Activated CD4-positive, alpha-beta T cell treated with anti-CD3 and anti-CD28 coated beads, Interleukin-2, amount 50 U/mL, for 1 hour (primary cell): Measurements from ENCODE around the gene GGA1.
A peak's percentile ranks its signal among the peaks of the same experiment; 100 is the strongest.
"Not testable (repeated sequence)": the region's sequence is repeated elsewhere in the genome, so short reads cannot be mapped to it uniquely, and the experiment has no call there.

Experiments used
- DNase-seq: peaks from one replicate; pipeline ENCODE4 v3.0.0-alpha.2; 2020

Gene GGA1

GRCh38 chr22:37610153-37610475, 1.5 kb downstream of the GGA1 start:
- DNase-seq = not testable (repeated sequence)

DNA sequence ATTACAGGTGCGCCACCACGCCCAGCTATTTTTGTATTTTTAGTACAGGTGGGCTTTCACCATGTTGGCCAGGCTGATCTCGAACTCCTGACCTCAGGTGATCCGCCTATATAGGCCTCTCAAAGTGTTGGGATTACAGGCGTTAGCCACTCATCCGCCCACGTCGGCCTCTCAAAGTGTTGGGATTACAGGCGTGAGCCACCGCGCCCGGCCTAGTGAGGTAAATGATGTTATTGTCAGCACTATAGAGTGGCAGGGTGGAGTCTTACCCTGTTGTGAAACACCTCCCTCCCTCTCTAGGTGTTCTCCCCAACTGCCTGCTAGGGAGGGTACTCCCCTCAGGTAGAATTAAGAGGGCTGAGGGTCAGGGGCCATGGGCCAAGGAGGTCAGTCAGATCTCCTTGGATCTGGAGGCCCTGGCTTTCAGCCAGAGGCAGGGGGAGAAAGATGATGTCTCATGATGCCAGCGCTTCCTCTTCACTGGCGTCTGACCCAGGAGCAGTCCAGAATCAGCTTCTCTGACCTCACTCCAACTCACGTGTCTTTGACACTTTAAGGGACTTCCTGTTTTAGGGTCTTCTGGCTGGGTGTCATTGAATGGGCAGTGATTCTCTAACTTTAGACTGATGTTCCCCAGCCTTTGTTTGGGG, 2.0 kb downstream of the GGA1 start:
- DNase-seq = no peak

GRCh38 chr22:37611207-37611606, 2.6 kb downstream of the GGA1 start:
- DNase-seq = no peak

DNA sequence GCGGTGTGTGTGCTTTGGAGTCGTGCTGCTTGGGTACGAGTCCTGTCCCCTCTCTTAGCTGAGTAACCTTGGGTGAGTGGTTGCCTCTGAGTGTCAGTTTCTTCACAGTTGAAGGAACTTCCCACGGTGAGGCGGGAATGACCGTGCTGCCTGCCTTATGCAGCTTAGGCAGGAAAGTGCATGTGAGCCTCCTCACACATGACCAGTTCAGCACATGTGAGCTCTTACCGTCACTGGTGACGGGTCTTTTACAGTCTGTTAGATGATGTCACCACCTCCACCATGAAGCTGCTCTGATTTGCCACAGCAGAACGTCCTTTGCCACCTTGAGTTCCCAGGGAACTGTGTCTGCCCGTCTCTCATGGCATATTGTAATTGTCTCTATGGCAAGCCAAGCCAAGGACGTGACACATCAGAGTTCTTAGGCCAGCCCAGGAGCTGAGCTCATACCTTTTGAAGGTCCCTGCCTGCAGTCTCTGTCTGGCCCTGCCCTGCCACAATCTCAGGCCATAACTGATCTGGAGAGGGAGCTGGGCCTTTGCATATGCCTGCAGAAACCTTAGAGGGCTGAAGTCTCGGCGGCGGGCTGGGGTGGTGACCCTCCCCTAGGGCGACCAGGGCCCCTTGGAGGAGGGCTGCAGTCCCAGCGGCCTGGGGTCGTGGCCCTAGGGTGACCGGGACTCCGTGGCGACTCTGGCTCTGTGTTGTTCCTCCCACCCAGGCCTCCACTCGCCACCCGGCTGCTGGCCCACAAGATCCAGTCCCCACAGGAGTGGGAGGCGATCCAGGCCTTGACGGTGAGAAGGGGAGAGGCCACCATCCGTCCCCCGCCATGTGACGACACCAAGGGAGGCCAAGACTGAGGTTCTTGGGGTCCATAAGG, 7.8 kb downstream of the GGA1 start:
- DNase-seq = no peak

DNA sequence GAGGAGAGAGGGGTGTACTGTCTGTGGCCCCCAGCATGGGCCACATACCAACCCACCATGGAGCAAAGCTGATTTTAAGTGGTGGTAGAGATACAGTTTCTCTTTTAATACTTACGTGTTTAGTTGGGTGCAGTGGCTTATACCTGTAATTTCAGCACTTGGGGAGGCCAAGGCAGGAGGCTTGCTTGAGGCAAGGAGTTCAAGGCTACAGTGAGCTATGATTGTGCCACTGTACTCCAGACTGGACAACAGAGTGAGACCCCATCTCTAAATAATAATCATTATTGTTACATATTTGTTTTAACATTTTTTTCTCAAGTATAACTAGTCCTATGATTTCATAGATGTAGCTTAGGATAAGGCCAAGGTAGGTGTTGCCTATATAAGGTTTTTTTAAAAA, 8.8 kb downstream of the GGA1 start:
- no peak for DNase-seq

- no peak for DNase-seq
Measured at GRCh38 chr22:37618072-37618656, 9.5 kb downstream of the GGA1 start.

- no peak for DNase-seq
Measured at GRCh38 chr22:37618674-37619073, 10.0 kb downstream of the GGA1 start.

GRCh38 chr22:37619991-37620390, 11.4 kb downstream of the GGA1 start:
- no peak for DNase-seq

GRCh38 chr22:37621352-37621860, 12.8 kb downstream of the GGA1 start:
- DNase-seq = no peak

- DNase-seq = peak; percentile 78
Measured at GRCh38 chr22:37623075-37624016, 14.7 kb downstream of the GGA1 start.

DNA sequence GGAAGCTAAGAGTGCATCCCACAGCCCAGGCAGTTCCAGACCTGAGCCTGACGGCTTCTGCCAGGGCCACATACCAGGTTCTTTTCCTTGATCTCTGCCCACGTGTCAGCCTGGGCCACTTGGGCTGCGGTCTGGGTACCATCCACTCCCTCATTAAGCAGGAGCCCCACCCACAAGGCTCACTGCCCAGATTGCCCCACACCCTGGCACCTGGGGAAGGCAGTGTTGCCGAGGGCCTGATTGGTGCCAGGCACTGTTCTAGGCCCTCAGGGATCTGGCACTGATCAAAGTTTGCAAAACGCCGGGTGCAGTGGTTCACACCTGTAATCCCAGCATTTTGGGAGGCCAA, 15.4 kb downstream of the GGA1 start:
- no peak for DNase-seq

DNA sequence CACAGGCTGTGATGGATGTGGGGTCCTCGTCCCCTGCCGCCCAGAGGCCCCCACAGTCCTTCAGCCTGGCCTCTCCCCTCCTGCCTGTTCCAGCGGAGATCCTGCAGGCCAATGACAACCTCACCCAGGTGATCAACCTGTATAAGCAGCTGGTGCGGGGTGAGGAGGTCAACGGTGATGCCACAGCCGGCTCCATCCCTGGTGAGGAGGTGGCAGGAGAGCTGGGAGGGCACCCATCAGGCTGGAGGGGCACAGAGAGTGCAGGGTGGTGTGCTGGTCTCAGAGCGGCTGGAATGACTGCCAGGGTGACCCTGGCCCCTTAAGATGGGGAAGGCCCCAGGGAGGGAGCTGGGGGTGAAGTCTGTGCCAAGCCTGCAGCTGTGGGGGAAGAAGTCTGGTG, 16.2 kb downstream of the GGA1 start:
- no peak for DNase-seq

- DNase-seq = no peak
Measured at GRCh38 chr22:37625737-37626136, 17.1 kb downstream of the GGA1 start.

DNA sequence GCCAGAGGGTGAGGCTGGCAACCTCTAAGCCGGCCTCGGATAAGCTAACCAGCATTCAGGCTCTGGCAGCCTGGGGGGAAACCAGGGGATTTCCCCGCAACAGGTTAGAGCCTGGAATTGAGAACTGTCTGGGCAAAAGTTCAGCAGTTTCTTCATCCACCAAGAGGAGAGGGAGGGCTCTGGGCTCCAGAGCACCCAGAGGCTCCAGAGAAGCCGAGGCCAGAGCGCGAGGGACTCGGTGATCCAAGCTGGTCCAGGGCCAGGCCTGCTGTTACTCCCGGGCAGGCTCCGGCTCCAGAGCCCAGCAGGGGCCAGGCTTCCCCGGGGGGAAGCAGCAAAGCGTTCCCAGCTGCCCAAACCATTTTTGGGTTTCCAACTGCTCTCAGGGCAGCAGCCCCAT, 17.5 kb downstream of the GGA1 start:
- DNase-seq = no peak

DNA sequence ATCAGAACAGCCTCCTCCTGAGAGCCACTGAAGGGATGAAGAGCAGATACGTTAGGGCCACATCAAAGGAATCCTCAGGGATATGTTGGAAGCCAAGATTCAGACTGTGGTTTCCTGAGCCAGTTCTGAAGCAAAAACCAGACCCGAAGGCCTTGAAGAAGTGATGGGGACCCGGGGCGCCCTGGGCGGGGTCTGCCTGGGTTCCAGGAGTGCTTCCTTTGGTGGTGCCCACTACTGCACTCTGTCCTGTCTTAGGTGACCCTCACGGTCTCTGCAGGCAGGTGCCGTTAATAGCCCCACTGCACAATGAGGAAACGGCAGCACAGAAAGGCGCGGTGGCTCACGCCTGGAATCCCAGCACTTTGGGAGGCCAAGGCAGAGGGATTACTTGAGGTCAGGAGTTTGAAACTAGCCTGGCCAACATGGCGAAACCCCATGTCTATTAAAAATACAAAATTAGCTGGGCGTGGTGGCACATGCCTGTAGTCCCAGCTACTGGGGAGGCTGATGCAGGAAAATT, 18.0 kb downstream of the GGA1 start:
- no peak for DNase-seq

GRCh38 chr22:37627121-37627520, 18.5 kb downstream of the GGA1 start:
- no peak for DNase-seq

DNA sequence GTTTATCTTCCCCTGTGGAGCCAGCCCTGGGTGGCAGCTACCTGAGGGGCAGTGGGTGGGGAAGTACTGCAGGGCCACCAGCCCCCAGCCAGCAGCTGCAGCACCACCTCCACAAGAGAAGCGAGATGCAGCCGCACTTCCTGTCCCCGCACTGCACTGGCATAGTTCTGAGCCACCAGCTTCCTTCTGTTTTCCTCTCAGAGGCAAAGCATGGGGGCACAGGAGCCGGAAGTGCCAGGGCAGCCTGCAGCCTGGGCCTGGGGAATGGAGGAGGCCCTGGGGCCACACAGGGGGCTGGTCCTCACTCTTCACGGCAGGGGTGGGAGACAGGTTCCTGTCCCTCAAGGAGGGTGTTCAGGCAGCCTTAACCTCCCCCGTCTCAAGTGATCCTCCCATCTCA, 18.9 kb downstream of the GGA1 start:
- DNase-seq = peak; percentile 41

GRCh38 chr22:37628830-37629229, 20.2 kb downstream of the GGA1 start:
- no peak for DNase-seq

DNA sequence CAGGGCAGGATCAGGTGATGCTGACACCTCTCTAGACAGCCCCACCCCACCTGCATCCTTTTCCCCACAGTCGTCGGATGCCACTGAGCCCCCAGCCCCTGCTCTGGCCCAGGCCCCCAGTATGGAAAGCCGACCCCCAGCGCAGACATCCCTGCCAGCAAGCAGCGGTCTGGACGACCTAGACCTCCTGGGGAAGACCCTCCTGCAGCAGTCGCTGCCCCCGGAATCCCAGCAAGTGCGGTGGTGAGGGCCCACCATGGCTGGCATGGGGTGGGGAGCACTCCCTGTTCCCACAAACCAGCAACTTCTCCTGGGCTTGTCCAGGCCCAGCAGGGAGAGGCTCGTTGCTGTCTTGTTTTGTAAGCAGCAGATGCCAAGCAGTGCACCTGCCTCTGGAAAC, 21.3 kb downstream of the GGA1 start:
- DNase-seq = no peak

- DNase-seq = no peak
Measured at GRCh38 chr22:37630839-37631435, 22.3 kb downstream of the GGA1 start.

DNA sequence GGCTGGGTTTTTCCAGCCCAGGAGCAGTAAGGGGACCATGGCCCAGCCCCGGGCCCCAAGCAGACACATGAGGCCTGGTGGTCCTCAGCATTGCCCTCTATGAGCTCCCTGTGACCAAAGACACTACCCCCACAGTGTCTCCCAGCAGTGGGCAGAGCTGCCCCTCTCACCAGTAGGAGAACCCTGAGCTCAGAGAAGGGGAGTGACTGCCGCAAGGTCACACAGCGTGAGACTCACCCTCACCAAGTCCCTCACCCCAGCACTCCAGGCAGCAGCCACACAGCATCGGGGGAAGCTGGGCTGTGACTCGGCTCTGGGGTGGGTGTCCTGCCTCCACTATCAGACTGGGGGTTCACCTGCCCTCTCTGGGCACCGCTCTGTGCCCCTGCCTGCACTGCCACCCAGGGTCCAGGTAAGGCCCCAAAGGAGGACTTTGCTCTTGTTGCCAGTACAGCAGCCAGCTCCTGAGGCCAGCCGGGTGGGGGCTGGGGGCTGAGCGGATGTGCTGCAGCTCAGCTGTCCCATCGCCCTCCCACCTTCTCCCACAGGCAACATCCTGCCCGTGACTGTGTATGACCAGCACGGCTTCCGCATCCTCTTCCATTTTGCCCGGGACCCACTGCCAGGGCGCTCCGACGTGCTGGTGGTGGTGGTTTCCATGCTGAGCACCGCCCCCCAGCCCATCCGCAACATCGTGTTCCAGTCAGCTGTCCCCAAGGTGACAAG, 23.0 kb downstream of the GGA1 start:
- DNase-seq = no peak
